NCI-H2029 treated with DMSO at 0.1 percent for 48 hours (cell line): ENCODE results near the gene TENM4.

Experiments
- DNase-seq: peaks from one replicate; lab custom pipeline; 2025; lab: John Stamatoyannopoulos, UW

Gene TENM4

GRCh38 chr11:78704811-78705210, 736.0 kb downstream of the TENM4 start:
- DNase-seq: no peak

- DNase-seq: no peak
Observed at GRCh38 chr11:78699609-78700135, 741.2 kb downstream of the TENM4 start.

GRCh38 chr11:78698612-78699011, 742.2 kb downstream of the TENM4 start:
- DNase-seq: no peak

GRCh38 chr11:78696177-78696576, 744.7 kb downstream of the TENM4 start:
- no peak for DNase-seq

GRCh38 chr11:78694152-78694551, 746.7 kb downstream of the TENM4 start:
- DNase-seq: no peak

- DNase-seq: no peak
Observed at GRCh38 chr11:78691215-78691614, 749.6 kb downstream of the TENM4 start.

GRCh38 chr11:78690352-78690987, 750.4 kb downstream of the TENM4 start:
- DNase-seq: no peak

GRCh38 chr11:78689585-78690153, 751.2 kb downstream of the TENM4 start:
- no peak for DNase-seq

GRCh38 chr11:78689101-78689500, 751.7 kb downstream of the TENM4 start:
- DNase-seq: no peak

- DNase-seq: no peak
Observed at GRCh38 chr11:78688460-78688859, 752.4 kb downstream of the TENM4 start.

GRCh38 chr11:78685156-78685555, 755.7 kb downstream of the TENM4 start:
- DNase-seq: no peak

GRCh38 chr11:78684377-78684776, 756.5 kb downstream of the TENM4 start:
- DNase-seq: no peak

- no peak for DNase-seq
Observed at GRCh38 chr11:78683774-78684173, 757.1 kb downstream of the TENM4 start.

GRCh38 chr11:78676026-78676557, 764.7 kb downstream of the TENM4 start:
- no peak for DNase-seq

- no peak for DNase-seq
Observed at GRCh38 chr11:78672850-78673620, 767.8 kb downstream of the TENM4 start.

- no peak for DNase-seq
Observed at GRCh38 chr11:78669249-78669648, 771.6 kb downstream of the TENM4 start.

GRCh38 chr11:78667461-78667860, 773.4 kb downstream of the TENM4 start:
- no peak for DNase-seq

- DNase-seq: no peak
Observed at GRCh38 chr11:78666675-78667160, 774.1 kb downstream of the TENM4 start.

- DNase-seq: no peak
Observed at GRCh38 chr11:78664636-78665035, 776.2 kb downstream of the TENM4 start.

GRCh38 chr11:78662811-78663210, 778.0 kb downstream of the TENM4 start:
- DNase-seq: no peak

- no peak for DNase-seq
Observed at GRCh38 chr11:78660471-78660870, 780.4 kb downstream of the TENM4 start.
